ENCODE data around the gene GTPBP1.

DNA sequence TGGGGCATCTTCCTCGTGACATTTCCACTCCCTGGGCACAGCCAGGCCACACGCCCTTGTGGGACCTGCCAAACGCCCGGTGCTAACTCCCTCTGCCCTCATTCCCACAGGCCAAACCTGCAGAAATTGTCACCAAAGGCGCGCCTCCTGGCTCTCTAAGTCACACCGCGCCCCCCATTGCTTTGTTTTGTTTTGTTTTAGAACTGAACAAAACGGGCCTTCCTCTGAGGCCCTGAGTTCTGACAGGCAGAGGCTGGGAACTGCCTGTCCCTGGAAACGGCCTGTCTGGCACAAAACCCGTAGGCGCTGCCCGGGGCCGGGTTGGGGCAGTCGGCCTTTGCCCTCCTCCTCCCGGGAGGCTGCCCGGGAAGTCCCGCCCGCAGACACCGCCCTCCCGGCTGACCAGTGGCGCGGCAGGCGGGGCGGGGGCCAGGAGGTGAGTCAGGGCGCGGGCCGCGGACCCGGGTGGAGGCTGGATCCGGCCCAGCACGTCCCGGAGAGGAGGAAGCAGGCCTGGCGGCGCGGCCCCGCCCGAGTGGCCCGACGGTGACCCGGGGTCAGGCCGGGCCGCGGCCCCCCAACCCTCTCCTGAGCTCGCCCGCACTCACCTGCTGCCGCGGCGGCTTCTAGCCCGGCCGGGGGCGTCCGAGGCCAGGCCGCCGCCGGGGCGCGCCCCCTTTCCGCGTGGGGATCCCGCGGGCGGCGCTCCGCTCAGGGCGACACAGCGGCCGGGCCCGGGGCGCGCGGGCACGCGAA, 49.6 kb downstream of the GTPBP1 start:
- TF ChIP-seq, protein P1, sequence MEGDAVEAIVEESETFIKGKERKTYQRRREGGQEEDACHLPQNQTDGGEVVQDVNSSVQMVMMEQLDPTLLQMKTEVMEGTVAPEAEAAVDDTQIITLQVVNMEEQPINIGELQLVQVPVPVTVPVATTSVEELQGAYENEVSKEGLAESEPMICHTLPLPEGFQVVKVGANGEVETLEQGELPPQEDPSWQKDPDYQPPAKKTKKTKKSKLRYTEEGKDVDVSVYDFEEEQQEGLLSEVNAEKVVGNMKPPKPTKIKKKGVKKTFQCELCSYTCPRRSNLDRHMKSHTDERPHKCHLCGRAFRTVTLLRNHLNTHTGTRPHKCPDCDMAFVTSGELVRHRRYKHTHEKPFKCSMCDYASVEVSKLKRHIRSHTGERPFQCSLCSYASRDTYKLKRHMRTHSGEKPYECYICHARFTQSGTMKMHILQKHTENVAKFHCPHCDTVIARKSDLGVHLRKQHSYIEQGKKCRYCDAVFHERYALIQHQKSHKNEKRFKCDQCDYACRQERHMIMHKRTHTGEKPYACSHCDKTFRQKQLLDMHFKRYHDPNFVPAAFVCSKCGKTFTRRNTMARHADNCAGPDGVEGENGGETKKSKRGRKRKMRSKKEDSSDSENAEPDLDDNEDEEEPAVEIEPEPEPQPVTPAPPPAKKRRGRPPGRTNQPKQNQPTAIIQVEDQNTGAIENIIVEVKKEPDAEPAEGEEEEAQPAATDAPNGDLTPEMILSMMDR (IDR thresholded peaks at IDR 0.05): no peak
- TF ChIP-seq EP300 (IDR thresholded peaks at IDR 0.05): peak in 1 of 4 donors; percentile 43
